OCI-LY7 (cell line): Measurements from ENCODE around the gene WDR54. TPM values are rescaled to one million over a fixed set of nuclear protein-coding genes. Genes with fewer than 3 reads are reported as not detected.

Experiments
- BruUV-seq: library from RNA; stranded (reverse); fragments of 400-500 nt; replicated peaks from 2 replicates; lab custom pipeline; 2021; lab: Mats Ljungman, UMichigan
- CTCF ChIA-PET: fragments of 300-600 bp; sonication (Branson Sonifier 250); formaldehyde crosslinking; loops from one replicate; lab custom pipeline; 2022; ENCODE audit warnings: antibody characterized with exemption; ENCODE audit not compliant: unreplicated experiment; lab: Charles Lee
- POLR2A ChIA-PET: fragments of 300-600 bp; sonication (Branson Sonifier 250); formaldehyde crosslinking; loops from one replicate; lab custom pipeline; 2022; ENCODE audit warnings: antibody characterized with exemption; lab: Charles Lee
- DNase-seq: peaks from one replicate; pipeline ENCODE4 v3.0.0-alpha.2; 2015; ENCODE audit warnings: low spot score
- H2AFZ ChIP-seq: fragments of 200-600 bp; sonication (generic), shearing (Covaris generic); 2 replicates; pipeline ENCODE4 v1.6.1; 2014; ENCODE audit warnings: mild to moderate bottlenecking, antibody characterized with exemption, low read length, moderate library complexity
- H3K27ac ChIP-seq: fragments of 200-600 bp; sonication (generic); 2 replicates; pipeline ENCODE4 v1.5.1; 2014; ENCODE audit warnings: mixed run types, low read depth, mild to moderate bottlenecking, moderate library complexity, low read length, inconsistent platforms; ENCODE audit not compliant: poor library complexity, severe bottlenecking
- H3K36me3 ChIP-seq: fragments of 200-600 bp; sonication (generic); 2 replicates; pipeline ENCODE4 v1.6.1; 2014; ENCODE audit warnings: mild to moderate bottlenecking, antibody characterized with exemption, low read length, moderate library complexity, mixed read lengths; ENCODE audit not compliant: insufficient read depth
- H3K4me1 ChIP-seq: fragments of 200-600 bp; sonication (generic); 2 replicates; pipeline ENCODE4 v1.5.1; 2014; ENCODE audit warnings: mild to moderate bottlenecking, low read length; ENCODE audit not compliant: insufficient read depth, poor library complexity, severe bottlenecking
- H3K4me2 ChIP-seq: fragments of 200-600 bp; sonication (generic); 2 replicates; pipeline ENCODE4 v1.6.1; 2014; ENCODE audit warnings: mild to moderate bottlenecking, low read length
- H3K4me3 ChIP-seq: fragments of 200-600 bp; sonication (generic); 2 replicates; pipeline ENCODE4 v1.5.1; 2014; ENCODE audit warnings: mild to moderate bottlenecking, low read depth, low read length; ENCODE audit not compliant: poor library complexity, severe bottlenecking
- H3K79me2 ChIP-seq: fragments of 200-600 bp; sonication (generic); 2 replicates; pipeline ENCODE4 v1.6.1; 2016; ENCODE audit warnings: low read depth, mild to moderate bottlenecking, low read length, moderate library complexity, mixed read lengths; ENCODE audit not compliant: insufficient read depth
- H3K9me2 ChIP-seq: fragments of 200-600 bp; sonication (generic); 2 replicates; pipeline ENCODE4 v1.6.1; 2016; ENCODE audit warnings: mild to moderate bottlenecking, low read length, mixed read lengths; ENCODE audit not compliant: insufficient read depth
- H3K9me3 ChIP-seq: fragments of 200-600 bp; sonication (generic); 2 replicates; pipeline ENCODE4 v1.6.1; 2014; ENCODE audit warnings: mild to moderate bottlenecking, mixed run types, low read length, mixed read lengths
- H4K20me1 ChIP-seq: fragments of 200-600 bp; sonication (generic); 2 replicates; pipeline ENCODE4 v1.6.1; 2014; ENCODE audit warnings: mild to moderate bottlenecking, antibody characterized with exemption, low read length, moderate library complexity, mixed read lengths; ENCODE audit not compliant: insufficient read depth
- EZH2phosphoT487 ChIP-seq: fragments of 200-600 bp; sonication (generic); IDR thresholded peaks from 2 replicates; pipeline ENCODE4 v1.6.1; 2018; ENCODE audit warnings: low read depth, borderline replicate concordance, mild to moderate bottlenecking, mixed run types, antibody characterized with exemption, low read length, moderate library complexity, mixed read lengths
- intact Hi-C: fragments of 100-400 bp; cut with micrococcal nuclease; formaldehyde crosslinking; loops from one replicate; pipeline ENCODE4 v1.10.0; 2022; ENCODE audit not compliant: unreplicated experiment
- total RNA-seq, 2 experiments: library from RNA; depleted of rRNA in 1 of 2; stranded (reverse); fragments of >200 nt in 1 of 2; shearing (Covaris generic) in 1 of 2; gene quantifications; 2 replicates each; pipeline ENCODE4 v1.2.3, GENCODE V29; 2014 to 2022
- TF ChIP-seq, protein P1 (sequence below): fragments of 200-600 bp; sonication (generic); conservative IDR thresholded peaks from 2 replicates; pipeline ENCODE4 v1.5.1; 2014; ENCODE audit warnings: mild to moderate bottlenecking, antibody characterized with exemption, low read length, moderate library complexity, mixed read lengths

The WDR54 gene
- total RNA-seq, 2 experiments from 2014 or later: 64.7 to 89.5 TPM

DNA sequence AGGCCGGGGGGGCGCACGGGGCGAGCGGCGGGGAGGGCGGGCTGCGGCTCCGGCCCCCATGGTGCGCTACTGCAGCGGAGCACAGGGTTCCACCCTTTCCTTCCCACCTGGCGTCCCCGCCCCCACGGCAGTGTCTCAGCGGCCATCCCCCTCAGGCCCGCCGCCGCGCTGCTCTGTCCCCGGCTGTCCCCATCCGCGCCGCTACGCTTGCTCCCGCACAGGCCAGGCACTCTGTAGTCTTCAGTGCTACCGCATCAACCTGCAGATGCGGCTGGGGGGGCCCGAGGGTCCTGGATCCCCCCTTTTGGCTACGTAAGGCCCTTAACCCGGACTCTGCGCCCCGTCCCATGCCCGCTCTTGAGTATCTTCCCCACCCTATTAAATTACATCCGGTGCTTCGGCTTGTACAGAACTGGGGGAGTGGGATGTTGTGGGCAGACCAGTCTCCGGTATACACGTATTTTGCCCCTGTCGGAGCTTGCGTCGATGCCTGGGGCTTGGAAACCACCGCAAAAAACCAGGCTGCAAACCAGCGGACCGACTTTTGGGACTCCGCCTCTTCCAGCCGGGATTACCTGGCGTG, 36.1 kb downstream of the WDR54 start:
- peak; percentile 90 for DNase-seq
- TF ChIP-seq, protein P1, sequence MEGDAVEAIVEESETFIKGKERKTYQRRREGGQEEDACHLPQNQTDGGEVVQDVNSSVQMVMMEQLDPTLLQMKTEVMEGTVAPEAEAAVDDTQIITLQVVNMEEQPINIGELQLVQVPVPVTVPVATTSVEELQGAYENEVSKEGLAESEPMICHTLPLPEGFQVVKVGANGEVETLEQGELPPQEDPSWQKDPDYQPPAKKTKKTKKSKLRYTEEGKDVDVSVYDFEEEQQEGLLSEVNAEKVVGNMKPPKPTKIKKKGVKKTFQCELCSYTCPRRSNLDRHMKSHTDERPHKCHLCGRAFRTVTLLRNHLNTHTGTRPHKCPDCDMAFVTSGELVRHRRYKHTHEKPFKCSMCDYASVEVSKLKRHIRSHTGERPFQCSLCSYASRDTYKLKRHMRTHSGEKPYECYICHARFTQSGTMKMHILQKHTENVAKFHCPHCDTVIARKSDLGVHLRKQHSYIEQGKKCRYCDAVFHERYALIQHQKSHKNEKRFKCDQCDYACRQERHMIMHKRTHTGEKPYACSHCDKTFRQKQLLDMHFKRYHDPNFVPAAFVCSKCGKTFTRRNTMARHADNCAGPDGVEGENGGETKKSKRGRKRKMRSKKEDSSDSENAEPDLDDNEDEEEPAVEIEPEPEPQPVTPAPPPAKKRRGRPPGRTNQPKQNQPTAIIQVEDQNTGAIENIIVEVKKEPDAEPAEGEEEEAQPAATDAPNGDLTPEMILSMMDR: no peak
- no peak for TF ChIP-seq EZH2phosphoT487
- H3K27ac ChIP-seq: peak overlapping the region; percentile 92
- no peaks in the 10 kb centered on the region for H4K20me1 ChIP-seq
- peak overlapping the region; percentile 83 for H3K4me2 ChIP-seq
- H3K4me1 ChIP-seq: peaks cover 36% of the 10 kb centered on the region
- H3K9me2 ChIP-seq: no peaks in the 10 kb centered on the region
- ChIA-PET CTCF (interaction anchor here (0.8 to 1.0 kb wide), 2 partner anchors 15 to 21 kb away, joined by 5 to 6 read pairs; no protein-coding TSS in a partner anchor), POLR2A (interaction anchor here (0.6 to 3.1 kb wide), 16 partner anchors 9 to 1074 kb away, joined by 3 to 25 read pairs (median 4); partner anchors contain the start of genes CCDC142, MRPL53, RTKN and TTC31)
- H3K36me3 ChIP-seq: peaks cover 28% of the 10 kb centered on the region
- no peaks in the 10 kb centered on the region for H3K9me3 ChIP-seq
- H3K4me3 ChIP-seq: peak overlapping the region; percentile 98
- peaks cover 22% of the 10 kb centered on the region for H3K79me2 ChIP-seq
- BruUV-seq: no TSS peak
- H2AFZ ChIP-seq: peak overlapping the region; percentile 77
- intact Hi-C loops: loop anchor here (1.0 kb wide), 2 partner anchors 26 to 72 kb away; partner anchors contain the start of genes AUP1, HTRA2 and TTC31

DNA sequence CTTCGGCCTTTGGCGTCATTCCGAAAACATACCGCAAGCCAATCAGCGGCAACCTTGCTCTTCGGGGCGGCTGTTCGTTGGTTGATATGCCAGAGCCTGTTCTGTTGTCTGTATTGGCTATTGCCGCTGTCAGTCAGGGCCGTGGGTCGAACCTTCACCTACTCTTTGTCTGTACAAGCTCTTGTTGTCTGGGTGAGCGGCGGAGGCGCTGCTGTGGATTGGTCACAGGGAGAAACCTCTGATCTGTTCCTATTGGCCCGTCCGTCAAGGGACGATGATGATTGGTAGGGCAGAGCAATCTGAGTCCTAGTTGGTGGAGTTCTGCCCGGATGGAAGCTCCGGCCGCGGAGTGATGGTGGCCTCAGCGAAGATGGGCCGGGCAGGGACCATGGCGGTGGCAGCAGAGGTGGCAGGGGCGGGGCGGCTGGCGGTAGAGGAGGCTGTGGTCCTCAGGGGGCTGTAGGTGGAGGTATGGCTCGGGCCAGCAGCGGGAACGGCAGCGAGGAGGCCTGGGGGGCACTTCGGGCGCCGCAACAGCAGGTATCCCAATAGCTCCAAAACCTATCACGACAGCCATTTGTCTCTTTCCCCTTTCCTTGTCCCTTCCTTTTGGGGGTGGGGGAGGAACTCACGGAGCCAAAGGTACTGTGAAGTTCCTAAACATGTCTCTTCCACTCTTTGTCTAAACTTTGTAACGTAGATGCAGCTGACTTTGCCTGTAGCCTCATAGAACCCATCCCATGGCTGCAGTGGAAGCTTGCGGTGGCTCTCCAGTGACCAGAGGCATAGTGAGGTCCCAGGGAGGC, 36.8 kb downstream of the WDR54 start, which contains the start of gene WBP1:
Gene WBP1, plus strand, starts transcription at position 307 of the 806 bp plus-strand sequence. Its CDS starts 165 bp downstream, at position 472.
- intact Hi-C loops: no loop called here
- H3K4me1 ChIP-seq: peaks cover 29% of the 10 kb centered on the region
- H4K20me1 ChIP-seq: no peaks in the 10 kb centered on the region
- BruUV-seq: TSS peak; percentile 58
- peak within 1 kb of the TSS; percentile 77 for H2AFZ ChIP-seq
- peak; percentile 100 for DNase-seq
- ChIA-PET POLR2A (interaction anchor here (0.6 to 3.1 kb wide), 14 partner anchors 9 to 1075 kb away, joined by 3 to 25 read pairs (median 4); partner anchors contain the start of genes CCDC142, MRPL53 and TTC31), CTCF (interaction anchor here (0.6 to 1.0 kb wide), 2 partner anchors 15 to 18 kb away, joined by 3 to 6 read pairs; no protein-coding TSS in a partner anchor)
- H3K9me3 ChIP-seq: no peaks in the 10 kb centered on the region
- peak within 1 kb of the TSS; percentile 98 for H3K4me3 ChIP-seq
- TF ChIP-seq EZH2phosphoT487: no peak
- TF ChIP-seq, protein P1: no peak
- peak within 1 kb of the TSS; percentile 92 for H3K27ac ChIP-seq
- H3K4me2 ChIP-seq: peak within 1 kb of the TSS; percentile 100
- peaks cover 35% of the 10 kb centered on the region for H3K36me3 ChIP-seq
- H3K79me2 ChIP-seq: peaks cover 22% of the 10 kb centered on the region
- no peaks in the 10 kb centered on the region for H3K9me2 ChIP-seq
